ENCODE results near the gene BIRC2.

DNA sequence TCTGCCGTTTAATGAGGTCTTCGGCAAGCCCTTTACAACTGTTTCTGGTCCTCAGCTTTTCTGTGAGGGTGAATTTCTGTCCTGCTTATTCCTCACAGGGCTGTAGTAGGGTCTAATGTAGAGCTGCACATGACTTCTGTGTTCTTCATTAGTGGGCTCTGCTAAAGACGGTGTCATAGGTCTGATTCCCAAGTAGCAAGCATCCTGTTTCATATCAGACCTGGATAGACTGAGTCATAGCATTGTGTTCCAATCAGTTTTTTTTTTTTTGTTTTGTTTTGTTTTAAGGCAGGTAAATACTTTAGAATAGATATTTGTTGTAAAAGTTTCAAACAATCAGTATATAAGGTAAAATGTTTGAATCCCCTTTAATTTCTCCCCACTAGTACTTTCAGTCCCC, 35.4 kb downstream of the BIRC2 start:
- TF ChIP-seq CTCF (IDR thresholded peaks at IDR 0.05): no peak
- TF ChIP-seq POLR2A (IDR thresholded peaks at IDR 0.05): no peak
